ENCODE results near the gene WDR70. TPM values are rescaled to one million over a fixed set of nuclear protein-coding genes. Genes with fewer than 3 reads are reported as not detected.
"Not testable (repeated sequence)": the region's sequence is repeated elsewhere in the genome, so short reads cannot be mapped to it uniquely, and the experiment has no call there.

WDR70 gene
- total RNA-seq (2012; rRNA removed), result 20.0 and 20.8 TPM in 2 replicates

- not testable (repeated sequence) for H3K9me3 ChIP-seq (replicated peaks; ENCODE audit: low read length); H3K36me3 ChIP-seq (ENCODE audit: insufficient read depth, low read length); H3K27me3 ChIP-seq (ENCODE audit: control insufficient read depth, insufficient read depth, low read length); H3K4me1 ChIP-seq (ENCODE audit: control insufficient read depth, insufficient read depth, low read length)
- H3K9ac ChIP-seq (ENCODE audit: low read depth, low read length), result peak within 1 kb of the TSS; percentile 86
- H3K4me2 ChIP-seq (ENCODE audit: low read length), result peak within 1 kb of the TSS; percentile 80
- peak within 1 kb of the TSS; percentile 81 for H3K4me3 ChIP-seq (ENCODE audit: low read length)
Measured at GRCh38 chr5:37379100-37379628, at the start of gene WDR70. Gene WDR70, plus strand, starts transcription at chr5:37379318. Its CDS starts 50 bp downstream, at chr5:37379368.

DNA sequence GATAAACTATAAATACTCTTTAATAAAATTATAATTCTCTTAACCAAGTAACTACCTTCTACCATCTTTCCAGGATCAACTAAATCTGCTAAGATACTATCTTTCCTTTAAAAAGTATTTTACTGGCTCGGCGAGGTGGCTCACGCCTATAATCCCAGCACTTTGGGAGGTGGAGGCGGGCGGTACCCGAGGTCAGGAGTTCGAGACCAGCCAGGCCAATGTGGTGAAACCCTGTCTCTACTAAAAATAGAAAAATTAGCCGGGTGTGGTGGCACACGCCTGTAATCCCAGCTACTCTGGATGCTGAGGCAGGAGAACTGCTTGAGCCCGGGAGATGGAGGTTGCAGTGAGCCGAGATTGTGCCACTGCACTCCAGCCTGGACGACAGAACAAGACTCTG lies 44.4 kb upstream of the WDR70 start:
- H3K9me3 ChIP-seq (replicated peaks; ENCODE audit: low read length); H3K4me2 ChIP-seq (ENCODE audit: low read length); H3K9ac ChIP-seq (ENCODE audit: low read depth, low read length); H3K4me1 ChIP-seq (ENCODE audit: control insufficient read depth, insufficient read depth, low read length); H3K4me3 ChIP-seq (ENCODE audit: low read length); H3K27me3 ChIP-seq (ENCODE audit: control insufficient read depth, insufficient read depth, low read length): not testable (repeated sequence)
- H3K36me3 ChIP-seq (ENCODE audit: insufficient read depth, low read length), result peaks cover 41% of the 10 kb centered on the region

DNA sequence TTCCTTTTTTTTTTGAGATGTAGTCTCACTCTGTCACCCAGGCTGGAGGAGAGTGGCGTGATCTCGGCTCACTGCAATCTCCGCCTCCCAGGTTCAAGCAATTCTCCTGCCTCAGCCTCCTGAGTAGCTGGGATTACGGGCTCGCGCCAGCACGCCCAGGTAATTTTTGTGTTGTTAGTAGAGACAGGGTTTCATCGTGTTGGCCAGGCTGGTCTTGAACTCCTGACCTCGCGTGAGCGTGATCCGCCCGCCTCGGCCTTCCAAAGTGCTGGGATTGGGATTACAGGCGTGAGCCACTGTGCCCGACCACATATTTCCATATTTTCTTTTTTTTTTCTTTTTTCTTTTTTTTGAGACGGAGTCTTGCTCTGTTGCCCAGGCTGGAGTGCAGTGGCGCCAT lies 36.4 kb upstream of the WDR70 start:
- H3K9me3 ChIP-seq (replicated peaks; ENCODE audit: low read length); H3K4me3 ChIP-seq (ENCODE audit: low read length): not testable (repeated sequence)
- peaks cover 36% of the 10 kb centered on the region for H3K36me3 ChIP-seq (ENCODE audit: insufficient read depth, low read length)

DNA sequence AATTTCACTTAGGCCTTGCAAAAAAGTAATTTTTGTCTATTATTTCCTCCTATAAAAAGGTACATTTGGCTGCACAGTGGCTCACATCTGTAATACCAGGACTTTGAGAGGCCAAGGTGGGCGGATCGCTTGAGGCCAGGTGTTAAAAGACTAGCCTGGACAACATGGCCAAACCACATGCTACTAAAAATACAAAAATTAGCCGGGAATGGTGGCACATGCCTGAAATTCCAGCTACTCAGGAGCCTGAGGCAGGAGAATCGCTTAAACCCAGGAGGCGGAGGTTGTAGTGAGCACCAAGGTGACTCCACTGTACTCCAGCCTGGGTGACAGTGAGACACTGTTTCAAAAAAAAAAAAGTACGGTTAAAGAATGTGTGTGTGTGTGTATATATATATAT lies 24.0 kb upstream of the WDR70 start:
- no peak overlapping the region for H3K9ac ChIP-seq (ENCODE audit: low read depth, low read length)
- no peaks in the 10 kb centered on the region for H3K9me3 ChIP-seq (replicated peaks; ENCODE audit: low read length)
- no peaks in the 10 kb centered on the region for H3K4me1 ChIP-seq (ENCODE audit: control insufficient read depth, insufficient read depth, low read length)
- H3K4me3 ChIP-seq (ENCODE audit: low read length), result no peak overlapping the region
- H3K27me3 ChIP-seq (ENCODE audit: control insufficient read depth, insufficient read depth, low read length), result no peaks in the 10 kb centered on the region
- peaks cover 16% of the 10 kb centered on the region for H3K36me3 ChIP-seq (ENCODE audit: insufficient read depth, low read length)
- no peak overlapping the region for H3K4me2 ChIP-seq (ENCODE audit: low read length)

More for the DNA sequence above, 36.4 kb upstream of the WDR70 start:
- H3K9ac ChIP-seq (ENCODE audit: low read depth, low read length); H3K27me3 ChIP-seq (ENCODE audit: control insufficient read depth, insufficient read depth, low read length); H3K4me2 ChIP-seq (ENCODE audit: low read length); H3K4me1 ChIP-seq (ENCODE audit: control insufficient read depth, insufficient read depth, low read length): not testable (repeated sequence)

- Histone ChIP-seq H3K9me3 (replicated peaks; ENCODE audit: low read length) (no peaks in the 10 kb centered on the region), H3K36me3 (ENCODE audit: insufficient read depth, low read length) (no peaks in the 10 kb centered on the region), H3K4me3 (ENCODE audit: low read length) (peak overlapping the region; percentile 95), H3K9ac (ENCODE audit: low read depth, low read length) (peak overlapping the region; percentile 93), H3K4me1 (ENCODE audit: control insufficient read depth, insufficient read depth, low read length) (peaks cover 5% of the 10 kb centered on the region), H3K27me3 (ENCODE audit: control insufficient read depth, insufficient read depth, low read length) (no peaks in the 10 kb centered on the region), H3K4me2 (ENCODE audit: low read length) (peak overlapping the region; percentile 87)
Measured at GRCh38 chr5:37370550-37370863, 8.6 kb upstream of the WDR70 start.

DNA sequence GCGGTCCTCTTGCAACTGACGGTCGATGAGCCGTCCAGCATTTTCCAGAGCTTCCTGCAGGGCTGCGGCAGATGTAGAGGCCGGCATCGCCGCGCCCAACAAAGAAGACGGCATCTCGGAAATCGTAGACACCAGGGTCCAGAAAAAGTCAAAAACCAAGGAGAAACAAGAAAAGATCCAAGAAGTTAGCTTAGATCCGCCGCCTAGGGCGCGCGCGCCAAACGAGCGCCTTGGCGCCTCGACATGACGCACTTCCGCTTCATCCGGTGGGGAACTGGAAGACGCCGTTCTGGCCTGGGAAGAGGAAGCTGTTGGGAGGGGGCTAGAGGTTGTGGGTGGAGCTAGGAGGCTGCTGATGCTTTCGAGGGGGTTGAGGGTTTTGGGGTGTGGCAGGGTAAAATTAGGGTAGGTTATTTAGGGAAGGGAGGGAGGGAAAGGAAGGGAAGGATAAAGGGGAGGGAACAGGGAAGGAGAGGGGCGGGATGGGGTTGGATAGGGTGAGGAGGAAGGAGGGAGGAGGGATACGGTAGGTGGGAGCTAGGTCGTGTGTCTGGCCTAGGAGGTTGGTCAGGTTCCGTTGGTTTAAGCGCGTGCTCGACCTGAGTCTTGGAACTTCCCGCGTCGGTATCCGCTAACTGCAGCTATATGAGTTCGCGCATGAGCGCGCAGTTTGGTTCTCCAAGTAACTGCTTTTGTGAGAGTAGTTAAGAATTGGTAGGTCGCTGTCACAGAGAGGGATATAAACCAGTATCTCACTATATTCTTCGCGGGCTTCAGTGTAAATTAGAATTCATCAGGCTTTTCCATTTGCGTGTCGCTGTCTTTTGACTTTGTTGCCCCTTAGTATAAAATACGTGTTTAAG lies 8.0 kb upstream of the WDR70 start, which contains the start of gene NUP155:
NUP155 (minus strand) TSS at position 243 of the 863 bp plus-strand sequence; CDS start at position 114, 129 bp downstream.
- H3K36me3 ChIP-seq (ENCODE audit: insufficient read depth, low read length), result no peaks in the 10 kb centered on the region

GRCh38 chr5:37375091-37375490 lies 4.0 kb upstream of the WDR70 start:
- H3K9ac ChIP-seq (ENCODE audit: low read depth, low read length), result no peak overlapping the region
- no peaks in the 10 kb centered on the region for H3K36me3 ChIP-seq (ENCODE audit: insufficient read depth, low read length)
- no peak overlapping the region for H3K4me2 ChIP-seq (ENCODE audit: low read length)
- H3K4me3 ChIP-seq (ENCODE audit: low read length), result no peak overlapping the region
- H3K4me1 ChIP-seq (ENCODE audit: control insufficient read depth, insufficient read depth, low read length), result no peaks in the 10 kb centered on the region
- H3K9me3 ChIP-seq (replicated peaks; ENCODE audit: low read length), result no peaks in the 10 kb centered on the region
- no peaks in the 10 kb centered on the region for H3K27me3 ChIP-seq (ENCODE audit: control insufficient read depth, insufficient read depth, low read length)

More for the DNA sequence above, 8.0 kb upstream of the WDR70 start, which contains the start of gene NUP155:
- Histone ChIP-seq H3K9me3 (replicated peaks; ENCODE audit: low read length) (no peaks in the 10 kb centered on the region), H3K4me3 (ENCODE audit: low read length) (peak within 1 kb of the TSS; percentile 95), H3K9ac (ENCODE audit: low read depth, low read length) (peak within 1 kb of the TSS; percentile 93), H3K27me3 (ENCODE audit: control insufficient read depth, insufficient read depth, low read length) (no peaks in the 10 kb centered on the region), H3K4me1 (ENCODE audit: control insufficient read depth, insufficient read depth, low read length) (peaks cover 5% of the 10 kb centered on the region), H3K4me2 (ENCODE audit: low read length) (peak within 1 kb of the TSS; percentile 87)

- not testable (repeated sequence) for H3K4me2 ChIP-seq (ENCODE audit: low read length); H3K4me3 ChIP-seq (ENCODE audit: low read length); H3K9me3 ChIP-seq (replicated peaks; ENCODE audit: low read length); H3K27me3 ChIP-seq (ENCODE audit: control insufficient read depth, insufficient read depth, low read length); H3K36me3 ChIP-seq (ENCODE audit: insufficient read depth, low read length); H3K9ac ChIP-seq (ENCODE audit: low read depth, low read length); H3K4me1 ChIP-seq (ENCODE audit: control insufficient read depth, insufficient read depth, low read length)
Measured at GRCh38 chr5:37378066-37378465, 1.1 kb upstream of the WDR70 start.

- no peaks in the 10 kb centered on the region for H3K27me3 ChIP-seq (ENCODE audit: control insufficient read depth, insufficient read depth, low read length)
- H3K4me1 ChIP-seq (ENCODE audit: control insufficient read depth, insufficient read depth, low read length), result no peaks in the 10 kb centered on the region
- no peak overlapping the region for H3K4me2 ChIP-seq (ENCODE audit: low read length)
- H3K36me3 ChIP-seq (ENCODE audit: insufficient read depth, low read length), result peaks cover 28% of the 10 kb centered on the region
- H3K9me3 ChIP-seq (replicated peaks; ENCODE audit: low read length), result no peaks in the 10 kb centered on the region
- H3K4me3 ChIP-seq (ENCODE audit: low read length), result no peak overlapping the region
- no peak overlapping the region for H3K9ac ChIP-seq (ENCODE audit: low read depth, low read length)
Measured at GRCh38 chr5:37391591-37391990, 12.5 kb downstream of the WDR70 start.

GRCh38 chr5:37396352-37396751 lies 17.2 kb downstream of the WDR70 start:
- H3K36me3 ChIP-seq (ENCODE audit: insufficient read depth, low read length), result peaks cover 38% of the 10 kb centered on the region
- H3K9ac ChIP-seq (ENCODE audit: low read depth, low read length), result no peak overlapping the region
- H3K27me3 ChIP-seq (ENCODE audit: control insufficient read depth, insufficient read depth, low read length), result no peaks in the 10 kb centered on the region
- no peaks in the 10 kb centered on the region for H3K4me1 ChIP-seq (ENCODE audit: control insufficient read depth, insufficient read depth, low read length)
- no peaks in the 10 kb centered on the region for H3K9me3 ChIP-seq (replicated peaks; ENCODE audit: low read length)
- no peak overlapping the region for H3K4me2 ChIP-seq (ENCODE audit: low read length)
- no peak overlapping the region for H3K4me3 ChIP-seq (ENCODE audit: low read length)

DNA sequence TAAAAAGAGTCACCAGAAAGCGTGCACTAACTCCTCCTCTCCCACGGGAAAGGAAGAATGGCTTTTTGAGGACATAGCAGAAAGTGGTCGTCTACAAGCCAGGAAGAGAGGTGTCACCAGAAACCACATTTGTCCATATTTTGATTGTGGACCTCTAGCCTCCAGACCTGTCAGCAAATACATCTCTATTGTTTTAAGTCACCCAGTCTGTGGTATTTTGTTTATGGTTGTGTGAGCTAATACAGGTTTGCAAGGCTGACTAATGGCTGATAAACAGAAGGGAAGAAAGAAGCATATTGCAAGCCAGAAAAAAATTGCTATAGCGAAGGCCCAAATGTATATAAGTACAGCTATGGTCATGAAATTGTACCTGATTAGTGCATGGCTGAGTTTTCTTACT lies 21.4 kb downstream of the WDR70 start:
- Histone ChIP-seq H3K9ac (ENCODE audit: low read depth, low read length) (no peak overlapping the region), H3K4me1 (ENCODE audit: control insufficient read depth, insufficient read depth, low read length) (no peaks in the 10 kb centered on the region), H3K36me3 (ENCODE audit: insufficient read depth, low read length) (peaks cover 18% of the 10 kb centered on the region), H3K27me3 (ENCODE audit: control insufficient read depth, insufficient read depth, low read length) (no peaks in the 10 kb centered on the region), H3K4me2 (ENCODE audit: low read length) (no peak overlapping the region), H3K4me3 (ENCODE audit: low read length) (no peak overlapping the region), H3K9me3 (replicated peaks; ENCODE audit: low read length) (no peaks in the 10 kb centered on the region)

- Histone ChIP-seq H3K27me3 (ENCODE audit: control insufficient read depth, insufficient read depth, low read length) (no peaks in the 10 kb centered on the region), H3K4me3 (ENCODE audit: low read length) (no peak overlapping the region), H3K9ac (ENCODE audit: low read depth, low read length) (no peak overlapping the region), H3K4me1 (ENCODE audit: control insufficient read depth, insufficient read depth, low read length) (no peaks in the 10 kb centered on the region), H3K9me3 (replicated peaks; ENCODE audit: low read length) (no peaks in the 10 kb centered on the region), H3K4me2 (ENCODE audit: low read length) (no peak overlapping the region), H3K36me3 (ENCODE audit: insufficient read depth, low read length) (peaks cover 7% of the 10 kb centered on the region)
Measured at GRCh38 chr5:37412515-37412914, 33.4 kb downstream of the WDR70 start.
